Keratinocyte (primary cell): ENCODE data around the gene FNBP1. TPM values are rescaled to one million over a fixed set of nuclear protein-coding genes. Genes with fewer than 3 reads are reported as not detected.

Source experiments
- DNase-seq: peaks from one replicate; pipeline ENCODE4 v3.0.0-alpha.2; 2011; ENCODE audit warnings: low read depth, missing footprints, low spot score
- FAIRE-seq: peaks from 2 replicates; lab custom pipeline; 2011; peaks lifted over from hg19 to GRCh38; lab: Jason Lieb, UNC
- H2AFZ ChIP-seq: 2 replicates; pipeline ENCODE4 v1.6.0; 2012; ENCODE audit warnings: low read length, control low read depth, inconsistent platforms; ENCODE audit not compliant: control insufficient read depth
- H3K27ac ChIP-seq: 2 replicates; pipeline ENCODE4 v1.5.1; 2011; ENCODE audit warnings: low read length; ENCODE audit not compliant: control insufficient read depth, insufficient read depth
- H3K27me3 ChIP-seq: 3 replicates; pipeline ENCODE4 v1.6.0; 2011; ENCODE audit warnings: low read length; ENCODE audit not compliant: control insufficient read depth, insufficient read depth; ENCODE audit errors: extremely low read depth
- H3K36me3 ChIP-seq, 2 experiments: 2 replicates in 1 of 2; 3 replicates in 1 of 2; pipeline ENCODE4 v1.5.1; 2011; ENCODE audit warnings: low read length in 2 of 2, mild to moderate bottlenecking in 1 of 2; ENCODE audit not compliant: control insufficient read depth in 2 of 2, insufficient read depth in 2 of 2; ENCODE audit errors: extremely low read depth in 1 of 2
- H3K4me1 ChIP-seq: 3 replicates; pipeline ENCODE4 v1.5.1; 2011; ENCODE audit warnings: low read length; ENCODE audit not compliant: control insufficient read depth, insufficient read depth; ENCODE audit errors: extremely low read depth
- H3K4me2 ChIP-seq: 3 replicates; pipeline ENCODE4 v1.6.0; 2011; ENCODE audit warnings: low read depth, low read length; ENCODE audit not compliant: control insufficient read depth, insufficient read depth; ENCODE audit errors: extremely low read depth
- H3K4me3 ChIP-seq, 3 experiments: fragments of 200-600 bp in 1 of 3; sonication (generic) in 1 of 3; 2 replicates in 2 of 3; 3 replicates in 1 of 3; pipeline ENCODE4 v1.5.1; 2011 to 2016; ENCODE audit warnings: low read length in 3 of 3, mild to moderate bottlenecking in 3 of 3, control low read depth in 2 of 3, inconsistent platforms in 1 of 3, low read depth in 1 of 3, mixed read lengths in 1 of 3, mixed run types in 1 of 3, moderate library complexity in 1 of 3; ENCODE audit not compliant: control insufficient read depth in 2 of 3, insufficient read depth in 2 of 3; ENCODE audit errors: extremely low read depth in 1 of 3
- H3K79me2 ChIP-seq: 2 replicates; pipeline ENCODE4 v1.6.0; 2012; ENCODE audit warnings: low read length; ENCODE audit not compliant: control insufficient read depth, insufficient read depth
- H3K9ac ChIP-seq: 3 replicates; pipeline ENCODE4 v1.6.0; 2011; ENCODE audit warnings: low read length; ENCODE audit not compliant: control insufficient read depth, insufficient read depth; ENCODE audit errors: extremely low read depth
- H3K9me1 ChIP-seq: 3 replicates; pipeline ENCODE4 v1.6.0; 2011; ENCODE audit warnings: low read length; ENCODE audit not compliant: control insufficient read depth, insufficient read depth; ENCODE audit errors: extremely low read depth
- H3K9me3 ChIP-seq: 2 replicates; pipeline ENCODE4 v1.5.1; 2012; ENCODE audit warnings: low read depth, low read length; ENCODE audit not compliant: control insufficient read depth
- H4K20me1 ChIP-seq: 3 replicates; pipeline ENCODE4 v1.6.0; 2011; ENCODE audit warnings: low read length; ENCODE audit not compliant: control insufficient read depth, insufficient read depth; ENCODE audit errors: extremely low read depth
- CTCF ChIP-seq, 3 experiments: IDR thresholded peaks in 1 of 3; conservative IDR thresholded peaks in 1 of 3; optimal IDR thresholded peaks in 1 of 3; 2 replicates in 2 of 3; 3 replicates in 1 of 3; pipeline versions ENCODE3 to v1.5.1; 2011; ENCODE audit warnings: low read length in 3 of 3, mild to moderate bottlenecking in 3 of 3, moderate library complexity in 2 of 3, control low read depth in 1 of 3, inconsistent platforms in 1 of 3; ENCODE audit not compliant: insufficient read depth in 2 of 3; ENCODE audit errors: extremely low read depth in 1 of 3
- EZH2 ChIP-seq: IDR thresholded peaks from one replicate; pipeline ENCODE4 v1.6.1; 2012; ENCODE audit warnings: inconsistent platforms, mild to moderate bottlenecking, low read length, moderate library complexity
- dilution Hi-C: fragments of 300-500 bp; cut with MboI; formaldehyde crosslinking; loops from one replicate; pipeline ENCODE4 v1.7.0; 2020; ENCODE audit warnings: low sequenced_read_pairs; ENCODE audit not compliant: extremely low pct_ligation_motif_present
- polyA plus RNA-seq, 5 experiments: library from polyadenylated mRNA; depleted of rRNA in 3 of 5; stranded (reverse) in 3 of 5; stranded (forward) in 1 of 5; unstranded in 1 of 5; fragments of >200 nt; gene quantifications; 1 replicate in 1 of 5; 2 replicates in 3 of 5; 3 replicates in 1 of 5; pipeline versions ENCODE4 v1.2.1 to v1.2.3, GENCODE V29; 2011 to 2012; ENCODE audit warnings: missing spikeins in 2 of 5, low read depth in 1 of 5, low replicate concordance in 1 of 5

Gene FNBP1
- polyA plus RNA-seq, 1 donor (not counting 4 experiments of a cell fraction or from before 2014, with no cell fraction given), result 9.6 TPM

- dilution Hi-C loops, result no loop called here
- H3K4me3 ChIP-seq, result no peak overlapping the region
- H3K9me3 ChIP-seq, result no peaks in the 10 kb centered on the region
- FAIRE-seq (no peak), DNase-seq (no peak)
- TF ChIP-seq EZH2 (no peak), CTCF (optimal IDR thresholded peaks at IDR 0.05 in 1 of 3, IDR thresholded peaks at IDR 0.05 in 1 of 3, conservative IDR thresholded peaks at IDR 0.05 in 1 of 3; ENCODE audit: extremely low read depth in 1 of 3, insufficient read depth in 2 of 3, low read length in 3 of 3) (no peak)
- H4K20me1 ChIP-seq, result no peaks in the 10 kb centered on the region
- H3K9ac ChIP-seq, result no peak overlapping the region
- no peaks in the 10 kb centered on the region for H3K79me2 ChIP-seq
- H3K27me3 ChIP-seq, result no peaks in the 10 kb centered on the region
- H3K9me1 ChIP-seq, result no peaks in the 10 kb centered on the region
- H3K36me3 ChIP-seq, result no peaks in the 10 kb centered on the region
- H3K4me1 ChIP-seq, result peaks cover 14% of the 10 kb centered on the region
- no peak overlapping the region for H3K4me2 ChIP-seq
- H3K27ac ChIP-seq, result no peak overlapping the region
- no peak overlapping the region for H2AFZ ChIP-seq
Measured at GRCh38 chr9:129988607-129989361, 54.2 kb downstream of the FNBP1 start.

GRCh38 chr9:129987941-129988340, 55.0 kb downstream of the FNBP1 start:
- DNase-seq (no peak), FAIRE-seq (no peak)
- Histone ChIP-seq H3K27me3 (no peaks in the 10 kb centered on the region), H3K4me1 (peaks cover 14% of the 10 kb centered on the region), H3K79me2 (no peaks in the 10 kb centered on the region), H3K9me1 (no peaks in the 10 kb centered on the region), H4K20me1 (no peaks in the 10 kb centered on the region), H3K9ac (no peak overlapping the region), H3K4me3 (no peak overlapping the region), H3K9me3 (no peaks in the 10 kb centered on the region), H2AFZ (no peak overlapping the region), H3K36me3 (no peaks in the 10 kb centered on the region), H3K27ac (no peak overlapping the region), H3K4me2 (no peak overlapping the region)
- dilution Hi-C loops, result no loop called here
- TF ChIP-seq EZH2 (no peak), CTCF (optimal IDR thresholded peaks at IDR 0.05 in 1 of 3, IDR thresholded peaks at IDR 0.05 in 1 of 3, conservative IDR thresholded peaks at IDR 0.05 in 1 of 3; ENCODE audit: extremely low read depth in 1 of 3, insufficient read depth in 2 of 3, low read length in 3 of 3) (no peak)
